ENCODE data around the gene SLC15A2.

Gene SLC15A2

DNA sequence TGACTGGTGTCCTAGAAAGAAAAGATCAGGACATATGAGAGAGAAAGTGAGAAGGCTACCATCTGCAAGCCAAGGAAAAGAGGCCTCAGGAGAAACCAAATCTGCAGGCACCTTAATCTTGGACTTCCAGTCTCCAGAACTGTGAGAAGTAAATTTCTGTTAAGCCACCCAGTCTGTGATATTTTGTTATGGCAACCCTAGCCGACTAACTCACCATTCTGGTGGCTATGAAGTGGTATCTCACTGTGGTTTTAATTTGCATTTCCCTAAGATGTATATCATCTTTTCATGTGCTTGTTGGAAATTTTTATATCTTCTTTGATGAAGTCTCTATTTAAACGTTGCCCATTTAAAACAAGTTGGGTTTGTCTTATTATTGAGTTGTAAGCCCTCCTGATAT, 87.3 kb downstream of the SLC15A2 start:
- no peak for DNase-seq

DNA sequence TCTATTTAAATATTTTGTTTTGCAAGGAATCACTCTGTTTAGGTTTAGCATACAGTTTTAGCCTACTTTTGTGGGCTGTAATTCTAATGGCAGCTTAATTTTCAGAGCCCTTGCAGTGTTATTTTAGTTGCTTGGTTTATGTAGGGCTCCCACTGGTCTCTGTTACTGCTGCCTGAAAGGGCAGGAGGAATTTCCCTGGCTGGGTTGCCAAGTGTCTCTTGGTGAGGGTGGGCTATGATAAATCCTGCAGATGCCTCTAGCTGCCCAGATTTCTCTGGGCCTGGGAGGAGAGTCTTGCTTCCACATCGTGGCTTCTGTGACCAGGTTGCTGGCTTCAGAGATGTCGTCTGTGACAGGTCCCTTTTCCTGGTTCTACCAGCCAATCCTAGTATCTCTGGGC, 91.6 kb downstream of the SLC15A2 start:
- no peak for DNase-seq

DNA sequence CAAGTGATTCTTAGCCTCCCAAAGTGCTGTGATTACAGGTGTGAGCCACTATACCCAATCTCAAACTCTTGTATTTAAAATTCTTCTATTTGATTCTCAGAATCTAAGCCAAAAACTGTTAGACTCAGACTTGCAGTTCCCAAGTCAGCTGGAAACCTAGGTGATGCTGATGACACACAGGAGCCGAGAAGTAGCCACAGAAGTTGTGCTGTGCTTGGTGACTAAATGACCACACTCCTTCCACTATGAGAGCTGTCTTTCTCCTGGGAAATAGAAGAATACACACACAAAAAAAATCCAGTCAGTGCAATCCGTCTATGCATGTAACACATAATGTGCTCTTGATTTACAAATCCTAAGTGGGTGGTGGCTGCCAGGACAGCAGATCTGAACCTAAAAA, 93.9 kb downstream of the SLC15A2 start:
- DNase-seq = no peak

DNA sequence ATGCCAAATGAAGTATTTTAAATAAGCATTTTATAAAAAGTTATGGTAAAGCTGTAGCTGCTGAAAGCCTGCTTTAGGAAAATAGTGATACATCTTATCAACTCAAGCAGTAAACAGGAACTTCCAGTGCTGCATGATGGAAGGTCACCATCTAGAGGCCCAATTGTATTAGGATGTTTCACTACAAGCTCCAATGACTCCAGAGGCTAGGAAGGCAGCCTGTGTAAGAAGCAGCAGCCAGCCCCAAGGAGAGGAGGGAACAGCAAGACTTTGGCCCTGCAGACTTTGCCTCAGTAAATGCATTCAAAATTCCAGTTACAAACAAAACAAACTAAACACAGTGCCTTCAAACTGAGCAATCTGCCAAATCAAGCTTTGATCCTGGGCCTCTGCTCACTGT, 95.7 kb downstream of the SLC15A2 start:
- no peak for DNase-seq

DNA sequence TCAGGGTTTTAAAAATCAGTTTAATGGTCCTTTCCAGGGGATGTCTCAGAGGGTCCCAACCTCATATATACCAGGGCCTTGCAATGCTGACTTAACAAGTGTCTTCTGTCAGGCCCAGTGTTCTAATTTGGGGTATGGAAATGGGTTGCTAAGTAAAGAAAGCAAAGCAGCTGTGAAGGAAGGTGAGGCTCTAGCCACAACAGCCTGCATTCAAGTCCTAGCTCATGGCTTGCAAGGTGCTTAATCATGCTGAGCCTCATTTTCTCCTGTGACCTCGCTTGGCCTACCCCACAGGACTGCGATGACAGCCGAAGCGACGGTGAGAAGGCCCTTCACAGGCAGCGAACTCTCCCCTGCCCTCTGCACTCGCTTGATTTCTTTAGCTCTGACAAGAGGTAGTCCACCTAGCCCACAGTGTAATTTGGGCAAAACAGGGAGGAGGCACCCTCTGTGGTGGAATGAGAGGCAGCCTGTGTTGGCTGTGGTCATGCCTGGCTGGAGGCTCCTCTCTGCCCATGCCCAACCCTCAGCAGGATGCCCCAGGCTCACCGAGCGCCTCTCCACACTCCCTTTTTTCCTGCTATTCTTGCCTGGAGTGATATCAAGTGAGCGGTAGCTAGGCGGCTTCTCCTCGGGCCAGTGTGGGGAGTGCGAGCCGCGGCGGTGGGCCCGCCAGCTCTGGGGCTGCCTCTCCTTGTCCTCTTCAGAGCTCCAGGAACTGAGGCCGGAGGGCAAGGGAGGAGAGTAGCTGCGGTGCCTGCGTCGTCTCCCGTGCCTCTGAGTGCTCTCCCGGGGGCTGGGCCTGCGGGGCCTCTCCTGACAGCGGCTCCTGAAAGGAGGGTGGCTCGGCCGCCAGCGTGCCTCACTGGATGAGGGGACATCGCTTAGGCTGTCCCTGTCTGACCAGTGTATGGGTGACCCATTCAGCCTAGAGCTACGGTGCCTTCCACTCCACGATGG, 98.7 kb downstream of the SLC15A2 start:
- DNase-seq = no peak
